HCT116 (cell line): ENCODE results near the gene KRT85. TPM values are rescaled to one million over a fixed set of nuclear protein-coding genes. Genes with fewer than 3 reads are reported as not detected.

Source experiments
- ATAC-seq: fragments of 200-7000 bp; cut with Tn5 transposase; 2 replicates; pipeline ENCODE4 v1.9.1; 2020; ENCODE audit warnings: mild to moderate bottlenecking, moderate library complexity
- BruUV-seq: library from RNA; stranded (reverse); fragments of 400-500 nt; replicated peaks from 2 replicates; lab custom pipeline; 2021; lab: Mats Ljungman, UMichigan
- CTCF ChIA-PET: fragments of 300-600 bp; sonication (Branson Sonifier 250); formaldehyde crosslinking; loops from one replicate; lab custom pipeline; 2021; ENCODE audit warnings: antibody characterized with exemption; lab: Charles Lee
- POLR2A ChIA-PET: fragments of 300-600, 350-600 bp; sonication (Branson Sonifier 250); formaldehyde crosslinking; loops from one replicate; lab custom pipeline; 2021; ENCODE audit warnings: antibody characterized with exemption; lab: Charles Lee
- RAD21 ChIA-PET, 2 experiments: fragments of 300-600 bp; sonication (Branson Sonifier 250); formaldehyde crosslinking; loops; one replicate each; lab custom pipeline; 2023; ENCODE audit warnings: low total read pairs in 2 of 2; ENCODE audit not compliant: uncharacterized antibody in 2 of 2, unreplicated experiment in 2 of 2, low non-redundant PET in 1 of 2; lab: Charles Lee
- DNase-seq: peaks from one replicate; pipeline ENCODE4 v3.0.0-alpha.2; 2010; ENCODE audit warnings: low read depth, low spot score
- H2AFZ ChIP-seq: fragments of 200-600 bp; shearing (Covaris generic), sonication (generic); 2 replicates; pipeline ENCODE4 v1.6.1; 2017; ENCODE audit warnings: low read depth, mixed run types, mixed read lengths, antibody characterized with exemption, low read length; ENCODE audit not compliant: poor library complexity, severe bottlenecking
- H3K27ac ChIP-seq: 2 replicates; pipeline ENCODE4 v1.5.1; 2012; ENCODE audit warnings: low read depth, low read length
- H3K27me3 ChIP-seq: fragments of 200-600 bp; sonication (generic); 2 replicates; pipeline ENCODE4 v1.6.1; 2016; ENCODE audit warnings: mixed run types, low read length, mixed read lengths; ENCODE audit not compliant: insufficient read depth
- H3K36me3 ChIP-seq, 2 experiments: fragments of 200-500 bp in 1 of 2; fragments of 200-600 bp in 1 of 2; sonication (Bioruptor generic) in 1 of 2; sonication (generic) in 1 of 2; 2 replicates each; pipeline versions ENCODE4 v1.5.1 to v1.6.1; 2014 to 2016; ENCODE audit warnings: low read length in 2 of 2, inconsistent platforms in 1 of 2, mixed read lengths in 1 of 2, mixed run types in 1 of 2; ENCODE audit not compliant: insufficient read depth in 2 of 2, control insufficient read depth in 1 of 2
- H3K4me1 ChIP-seq, 2 experiments: fragments of 200-600 bp in 1 of 2; sonication (generic) in 1 of 2; 2 replicates each; pipeline versions ENCODE4 v1.5.1 to v1.6.1; 2012 to 2017; ENCODE audit warnings: low read length in 2 of 2, inconsistent platforms in 1 of 2, mild to moderate bottlenecking in 1 of 2, mixed read lengths in 1 of 2, mixed run types in 1 of 2, moderate library complexity in 1 of 2; ENCODE audit not compliant: insufficient read depth in 2 of 2, control insufficient read depth in 1 of 2
- H3K4me2 ChIP-seq: fragments of 200-600 bp; sonication (generic); 2 replicates; pipeline ENCODE4 v1.6.1; 2017; ENCODE audit warnings: mixed run types, low read length, mixed read lengths
- H3K4me3 ChIP-seq, 2 experiments: fragments of 200-600 bp in 1 of 2; sonication (generic) in 1 of 2; replicated peaks in 1 of 2; 2 replicates each; pipeline ENCODE4 v1.5.1; 2011 to 2016; ENCODE audit warnings: low read length in 2 of 2, control low read depth in 1 of 2, low read depth in 1 of 2, mild to moderate bottlenecking in 1 of 2, mixed read lengths in 1 of 2, mixed run types in 1 of 2
- H3K79me2 ChIP-seq: fragments of 200-600 bp; sonication (generic); 2 replicates; pipeline ENCODE4 v1.6.1; 2017; ENCODE audit warnings: mild to moderate bottlenecking, mixed run types, low read length, moderate library complexity, mixed read lengths; ENCODE audit not compliant: insufficient read depth
- H3K9ac ChIP-seq: fragments of 200-600 bp; sonication (generic); 2 replicates; pipeline ENCODE4 v1.6.1; 2016; ENCODE audit warnings: low read length, mixed read lengths
- H3K9me2 ChIP-seq: fragments of 200-600 bp; sonication (generic), shearing (Covaris generic); 2 replicates; pipeline ENCODE4 v1.6.1; 2017; ENCODE audit warnings: mixed run types, mild to moderate bottlenecking, moderate library complexity; ENCODE audit not compliant: insufficient read depth
- H3K9me3 ChIP-seq, 2 experiments: fragments of 200-500 bp in 1 of 2; fragments of 200-600 bp in 1 of 2; sonication (Bioruptor generic) in 1 of 2; sonication (generic) in 1 of 2; 2 replicates each; pipeline ENCODE4 v1.6.1; 2014 to 2017; ENCODE audit warnings: low read length in 2 of 2, mixed read lengths in 2 of 2, inconsistent platforms in 1 of 2, low read depth in 1 of 2, mild to moderate bottlenecking in 1 of 2, mixed run types in 1 of 2, moderate library complexity in 1 of 2; ENCODE audit not compliant: control insufficient read depth in 1 of 2, insufficient read depth in 1 of 2
- H4K20me1 ChIP-seq: fragments of 200-600 bp; sonication (generic), shearing (Covaris generic); 2 replicates; pipeline ENCODE4 v1.6.1; 2017; ENCODE audit warnings: mixed run types, mild to moderate bottlenecking, moderate library complexity; ENCODE audit not compliant: insufficient read depth
- CBX3 ChIP-seq: IDR thresholded peaks from 2 replicates; pipeline ENCODE4 v1.6.1; 2012; ENCODE audit warnings: low read depth
- CEBPB ChIP-seq: IDR thresholded peaks from 2 replicates; pipeline ENCODE4 v1.6.1; 2012; ENCODE audit warnings: low read depth
- EGR1 ChIP-seq: IDR thresholded peaks from 2 replicates; pipeline ENCODE4 v1.6.1; 2012; ENCODE audit warnings: low read depth
- ELF1 ChIP-seq: IDR thresholded peaks from 2 replicates; pipeline ENCODE4 v1.6.1; 2012; ENCODE audit warnings: low read depth, borderline replicate concordance
- EZH2phosphoT487 ChIP-seq: fragments of 200-600 bp; IDR thresholded peaks from 2 replicates; pipeline ENCODE4 v1.6.1; 2018; ENCODE audit warnings: antibody characterized with exemption, borderline replicate concordance
- POLR2AphosphoS5 ChIP-seq: IDR thresholded peaks from 2 replicates; pipeline ENCODE4 v1.6.1; 2011; ENCODE audit warnings: mild to moderate bottlenecking, low read depth, low read length, moderate library complexity
- RAD21 ChIP-seq: IDR thresholded peaks from 2 replicates; pipeline ENCODE4 v1.6.1; 2012; ENCODE audit warnings: low read depth, mild to moderate bottlenecking
- YY1 ChIP-seq: IDR thresholded peaks from 2 replicates; pipeline ENCODE4 v1.6.1; 2011; ENCODE audit warnings: low read length, low read depth, moderate library complexity, mild to moderate bottlenecking; ENCODE audit not compliant: insufficient replicate concordance; ENCODE audit errors: extremely low read depth
- ZNF274 ChIP-seq: fragments of 200-500 bp; sonication (Bioruptor generic); IDR thresholded peaks from 2 replicates; pipeline ENCODE4 v1.6.1; 2014; ENCODE audit warnings: mild to moderate bottlenecking, low read depth, low read length, inconsistent platforms
- intact Hi-C: fragments of 100-400 bp; cut with micrococcal nuclease; formaldehyde crosslinking; loops from 2 replicates; pipeline ENCODE4 v1.10.0; 2022
- total RNA-seq: library from RNA; stranded (reverse); gene quantifications from one replicate; pipeline ENCODE4 v1.2.1, GENCODE V29; 2021; ENCODE audit not compliant: unreplicated experiment
- TF ChIP-seq, protein P1 (sequence below), 3 experiments: fragments of 200-600 bp in 1 of 3; sonication (generic) in 1 of 3; IDR thresholded peaks in 2 of 3; conservative IDR thresholded peaks in 1 of 3; 2 replicates each; pipeline ENCODE4 v1.5.1; 2012 to 2017; ENCODE audit warnings: low read depth in 2 of 3, low read length in 2 of 3, antibody characterized with exemption in 1 of 3, borderline replicate concordance in 1 of 3, control low read depth in 1 of 3, mild to moderate bottlenecking in 1 of 3, mixed read lengths in 1 of 3, mixed run types in 1 of 3, moderate library complexity in 1 of 3; ENCODE audit not compliant: insufficient read depth in 1 of 3
- TF ChIP-seq, protein P2 (sequence below): IDR thresholded peaks from 2 replicates; pipeline ENCODE4 v1.6.1; 2012; ENCODE audit warnings: low read depth
- TF ChIP-seq, protein P3 (sequence below): IDR thresholded peaks from 2 replicates; pipeline ENCODE4 v1.6.1; 2012

KRT85 gene
- total RNA-seq, 1 experiment from 2014 or later, result not detected

DNA sequence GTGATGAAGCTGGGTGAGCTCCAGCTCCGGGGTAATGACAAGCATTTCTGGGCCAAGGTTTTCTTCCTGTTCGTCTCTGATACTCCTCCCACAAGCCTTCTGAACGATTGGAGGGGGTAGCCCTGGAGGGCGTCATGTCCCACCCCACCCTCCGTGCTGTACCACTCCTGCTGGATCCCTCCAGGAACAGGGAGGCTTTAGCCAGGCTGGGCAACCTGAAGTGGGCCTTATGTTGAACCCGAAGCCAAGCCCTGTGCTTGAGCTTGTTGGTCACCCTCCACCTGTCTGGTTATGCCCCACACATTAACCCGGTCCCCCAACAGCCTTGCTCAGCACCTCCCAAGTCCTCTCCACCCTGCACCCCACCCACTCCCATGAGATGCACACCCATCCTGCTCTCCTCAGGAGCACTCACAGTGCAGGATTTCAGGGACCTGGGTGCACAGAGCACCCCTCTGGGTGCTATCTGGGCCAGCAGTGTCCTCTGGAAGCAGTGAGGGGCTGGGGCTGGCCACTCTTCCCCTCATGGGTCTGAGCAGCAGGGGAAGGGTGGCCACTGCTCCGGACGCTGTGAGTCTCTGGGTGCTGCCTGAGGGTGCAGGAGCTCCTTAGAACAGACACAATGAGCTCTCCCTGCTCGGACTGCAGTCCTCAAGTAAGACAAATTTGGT lies 39.3 kb downstream of the KRT85 start (continued):
- TF ChIP-seq POLR2AphosphoS5, result no peak
- TF ChIP-seq EGR1, result no peak
- no peak for TF ChIP-seq ZNF274

DNA sequence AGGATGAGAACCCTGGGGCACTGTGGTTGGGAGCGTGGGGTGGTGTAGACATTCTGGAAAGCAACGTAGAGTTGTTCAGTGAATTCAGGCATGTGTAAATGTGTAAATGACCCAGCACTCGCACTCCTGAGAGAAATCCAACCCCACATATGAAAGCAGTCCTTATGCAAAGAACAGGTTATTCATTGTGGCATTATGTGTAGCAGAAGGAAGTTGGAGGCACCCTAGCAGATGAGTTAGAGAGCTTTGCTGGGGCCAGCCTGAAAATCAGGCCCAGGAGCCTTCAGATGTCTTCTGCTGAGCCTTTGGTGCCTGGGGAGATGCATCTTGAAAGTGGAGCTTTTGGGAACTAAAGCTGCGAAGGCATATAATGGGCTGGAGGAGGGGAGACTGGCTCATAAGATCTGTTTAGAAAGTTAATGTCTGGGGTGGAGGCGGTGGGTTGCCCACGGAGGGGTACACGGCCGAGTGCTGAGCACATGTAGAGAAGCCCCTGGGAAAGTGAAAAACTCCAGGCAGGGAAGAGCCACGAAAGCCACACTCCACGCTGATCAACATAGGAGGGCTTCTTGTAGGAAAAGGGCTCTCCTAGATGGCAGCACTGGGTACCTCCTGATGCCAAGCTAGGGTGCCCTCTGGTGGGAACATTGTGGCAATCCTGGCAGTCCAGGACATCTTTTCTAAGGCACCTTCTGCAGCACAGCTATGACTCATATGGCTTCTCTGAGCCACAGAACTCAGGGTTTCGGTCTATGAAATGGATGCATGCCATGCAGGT lies 40.0 kb downstream of the KRT85 start:
- Histone ChIP-seq H3K36me3 (no peaks in the 10 kb centered on the region), H3K4me3 (no peak overlapping the region; a peak in 1 of 4 replicates), H3K27ac (no peak overlapping the region), H3K4me2 (peak overlapping the region; percentile 32), H3K79me2 (no peaks in the 10 kb centered on the region), H3K27me3 (no peaks in the 10 kb centered on the region; the same call in 1 of the 2 replicates), H2AFZ (peak overlapping the region; percentile 90), H3K9me3 (no peaks in the 10 kb centered on the region), H3K9ac (no peak overlapping the region), H3K4me1 (peaks cover 0 to 15% of the 10 kb centered on the region in 2 experiments; a peak in 2 of 4 replicates), H3K9me2 (no peaks in the 10 kb centered on the region), H4K20me1 (no peaks in the 10 kb centered on the region)
- ATAC-seq (peak; percentile 99), DNase-seq (peak; percentile 96)
- RAD21 ChIA-PET, result interaction anchor here (0.6 to 2.1 kb wide), 13 partner anchors 19 to 184 kb away, joined by 3 to 9 read pairs (median 4); no protein-coding TSS in a partner anchor
- no TSS peak for BruUV-seq
- TF ChIP-seq EZH2phosphoT487 (no peak), CEBPB (no peak), CBX3 (peak; percentile 89; the same call in 1 of the 2 replicates), YY1 (peak; percentile 47), EGR1 (no peak), POLR2AphosphoS5 (no peak; the same call in 1 of the 2 replicates), ELF1 (no peak), RAD21 (peak; percentile 97)
- TF ChIP-seq, protein P1, sequence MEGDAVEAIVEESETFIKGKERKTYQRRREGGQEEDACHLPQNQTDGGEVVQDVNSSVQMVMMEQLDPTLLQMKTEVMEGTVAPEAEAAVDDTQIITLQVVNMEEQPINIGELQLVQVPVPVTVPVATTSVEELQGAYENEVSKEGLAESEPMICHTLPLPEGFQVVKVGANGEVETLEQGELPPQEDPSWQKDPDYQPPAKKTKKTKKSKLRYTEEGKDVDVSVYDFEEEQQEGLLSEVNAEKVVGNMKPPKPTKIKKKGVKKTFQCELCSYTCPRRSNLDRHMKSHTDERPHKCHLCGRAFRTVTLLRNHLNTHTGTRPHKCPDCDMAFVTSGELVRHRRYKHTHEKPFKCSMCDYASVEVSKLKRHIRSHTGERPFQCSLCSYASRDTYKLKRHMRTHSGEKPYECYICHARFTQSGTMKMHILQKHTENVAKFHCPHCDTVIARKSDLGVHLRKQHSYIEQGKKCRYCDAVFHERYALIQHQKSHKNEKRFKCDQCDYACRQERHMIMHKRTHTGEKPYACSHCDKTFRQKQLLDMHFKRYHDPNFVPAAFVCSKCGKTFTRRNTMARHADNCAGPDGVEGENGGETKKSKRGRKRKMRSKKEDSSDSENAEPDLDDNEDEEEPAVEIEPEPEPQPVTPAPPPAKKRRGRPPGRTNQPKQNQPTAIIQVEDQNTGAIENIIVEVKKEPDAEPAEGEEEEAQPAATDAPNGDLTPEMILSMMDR (IDR thresholded peaks at IDR 0.05 in 2 of 3, conservative IDR thresholded peaks at IDR 0.05 in 1 of 3; ENCODE audit: borderline replicate concordance in 1 of 3, insufficient read depth in 1 of 3, low read depth in 2 of 3, low read length in 2 of 3), result peak; percentile 97 to 100 (median 99)
- TF ChIP-seq, protein P2, sequence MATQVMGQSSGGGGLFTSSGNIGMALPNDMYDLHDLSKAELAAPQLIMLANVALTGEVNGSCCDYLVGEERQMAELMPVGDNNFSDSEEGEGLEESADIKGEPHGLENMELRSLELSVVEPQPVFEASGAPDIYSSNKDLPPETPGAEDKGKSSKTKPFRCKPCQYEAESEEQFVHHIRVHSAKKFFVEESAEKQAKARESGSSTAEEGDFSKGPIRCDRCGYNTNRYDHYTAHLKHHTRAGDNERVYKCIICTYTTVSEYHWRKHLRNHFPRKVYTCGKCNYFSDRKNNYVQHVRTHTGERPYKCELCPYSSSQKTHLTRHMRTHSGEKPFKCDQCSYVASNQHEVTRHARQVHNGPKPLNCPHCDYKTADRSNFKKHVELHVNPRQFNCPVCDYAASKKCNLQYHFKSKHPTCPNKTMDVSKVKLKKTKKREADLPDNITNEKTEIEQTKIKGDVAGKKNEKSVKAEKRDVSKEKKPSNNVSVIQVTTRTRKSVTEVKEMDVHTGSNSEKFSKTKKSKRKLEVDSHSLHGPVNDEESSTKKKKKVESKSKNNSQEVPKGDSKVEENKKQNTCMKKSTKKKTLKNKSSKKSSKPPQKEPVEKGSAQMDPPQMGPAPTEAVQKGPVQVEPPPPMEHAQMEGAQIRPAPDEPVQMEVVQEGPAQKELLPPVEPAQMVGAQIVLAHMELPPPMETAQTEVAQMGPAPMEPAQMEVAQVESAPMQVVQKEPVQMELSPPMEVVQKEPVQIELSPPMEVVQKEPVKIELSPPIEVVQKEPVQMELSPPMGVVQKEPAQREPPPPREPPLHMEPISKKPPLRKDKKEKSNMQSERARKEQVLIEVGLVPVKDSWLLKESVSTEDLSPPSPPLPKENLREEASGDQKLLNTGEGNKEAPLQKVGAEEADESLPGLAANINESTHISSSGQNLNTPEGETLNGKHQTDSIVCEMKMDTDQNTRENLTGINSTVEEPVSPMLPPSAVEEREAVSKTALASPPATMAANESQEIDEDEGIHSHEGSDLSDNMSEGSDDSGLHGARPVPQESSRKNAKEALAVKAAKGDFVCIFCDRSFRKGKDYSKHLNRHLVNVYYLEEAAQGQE, result no peak
- TF ChIP-seq, protein P3, sequence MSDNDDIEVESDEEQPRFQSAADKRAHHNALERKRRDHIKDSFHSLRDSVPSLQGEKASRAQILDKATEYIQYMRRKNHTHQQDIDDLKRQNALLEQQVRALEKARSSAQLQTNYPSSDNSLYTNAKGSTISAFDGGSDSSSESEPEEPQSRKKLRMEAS, result peak; percentile 74
- CTCF ChIA-PET, result interaction anchor here (0.6 to 3.6 kb wide), 48 partner anchors 9 to 653 kb away, joined by 3 to 23 read pairs (median 6); partner anchors contain the start of gene KRT80
- intact Hi-C loops, result loop anchor here (1.0 to 5.0 kb wide), 5 partner anchors 47 to 545 kb away; no protein-coding TSS in a partner anchor
- POLR2A ChIA-PET, result interaction anchor here (0.6 to 2.4 kb wide), 7 partner anchors 48 to 182 kb away, joined by 3 to 15 read pairs (median 3); partner anchors contain the start of gene KRT80
